22Rv1 (cell line): Measurements from ENCODE around the gene DNAJC18.

Source experiments
- CTCF ChIP-seq: fragments of 450-650 bp; IDR thresholded peaks from 2 replicates; pipeline ENCODE4 v1.5.1; 2017; ENCODE audit warnings: mild to moderate bottlenecking
- ZFX ChIP-seq: fragments of 450-650 bp; IDR thresholded peaks from 2 replicates; pipeline ENCODE4 v1.6.1; 2017; ENCODE audit warnings: antibody characterized with exemption, borderline replicate concordance

- no peak for TF ChIP-seq CTCF
- TF ChIP-seq ZFX = no peak
These were observed 13.8 kb downstream of the DNAJC18 start for GRCh38 chr5:139425497-139425896.
